ENCODE measurements around the gene FAM118A.

- no peak for TF ChIP-seq CTCF (conservative IDR thresholded peaks at IDR 0.05; ENCODE audit: low read length)
- no peak for TF ChIP-seq EZH2phosphoT487 (IDR thresholded peaks at IDR 0.05; ENCODE audit: borderline replicate concordance)
Measured at GRCh38 chr22:45278125-45278524, 31.6 kb upstream of the FAM118A start.
